Type B pancreatic cell (in vitro differentiated cells): ENCODE measurements around the gene ADIPOR2. TPM values are rescaled to one million over a fixed set of nuclear protein-coding genes. Genes with fewer than 3 reads are reported as not detected.

Experiments used
- DNase-seq: peaks from one replicate; pipeline ENCODE4 v3.0.0; 2021; ENCODE audit warnings: mixed read lengths; ENCODE audit not compliant: unreplicated experiment; ENCODE audit errors: extremely low spot score
- H3K27ac Mint-ChIP-seq: 2 replicates; pipeline ENCODE4 v1.8.0; 2021; ENCODE audit warnings: mild to moderate bottlenecking, mixed read lengths
- H3K27me3 Mint-ChIP-seq: 2 replicates; pipeline ENCODE4 v1.8.0; 2021; ENCODE audit warnings: mixed read lengths
- H3K36me3 Mint-ChIP-seq: 2 replicates; pipeline ENCODE4 v1.8.0; 2021; ENCODE audit warnings: mixed read lengths
- H3K4me1 Mint-ChIP-seq: one replicate; pipeline ENCODE4 v1.8.0; 2021; ENCODE audit warnings: mixed read lengths; ENCODE audit not compliant: unreplicated experiment
- H3K4me3 Mint-ChIP-seq: 2 replicates; pipeline ENCODE4 v1.8.0; 2021; ENCODE audit warnings: mild to moderate bottlenecking, mixed read lengths
- H3K9me3 Mint-ChIP-seq: 2 replicates; pipeline ENCODE4 v1.8.0; 2021; ENCODE audit warnings: mixed read lengths
- total RNA-seq: library from RNA; stranded (reverse); gene quantifications from 2 replicates; pipeline ENCODE4 v1.2.1, GENCODE V29; 2021; ENCODE audit warnings: low replicate concordance
- TF ChIP-seq, protein P1 (sequence below): fragments of 200-600 bp; sonication (generic); conservative IDR thresholded peaks from 2 replicates; pipeline ENCODE4 v1.5.0; 2021; ENCODE audit warnings: antibody characterized with exemption, mild to moderate bottlenecking

Gene ADIPOR2
- total RNA-seq, 1 donor from 2014 or later, result 49.2 TPM

DNA sequence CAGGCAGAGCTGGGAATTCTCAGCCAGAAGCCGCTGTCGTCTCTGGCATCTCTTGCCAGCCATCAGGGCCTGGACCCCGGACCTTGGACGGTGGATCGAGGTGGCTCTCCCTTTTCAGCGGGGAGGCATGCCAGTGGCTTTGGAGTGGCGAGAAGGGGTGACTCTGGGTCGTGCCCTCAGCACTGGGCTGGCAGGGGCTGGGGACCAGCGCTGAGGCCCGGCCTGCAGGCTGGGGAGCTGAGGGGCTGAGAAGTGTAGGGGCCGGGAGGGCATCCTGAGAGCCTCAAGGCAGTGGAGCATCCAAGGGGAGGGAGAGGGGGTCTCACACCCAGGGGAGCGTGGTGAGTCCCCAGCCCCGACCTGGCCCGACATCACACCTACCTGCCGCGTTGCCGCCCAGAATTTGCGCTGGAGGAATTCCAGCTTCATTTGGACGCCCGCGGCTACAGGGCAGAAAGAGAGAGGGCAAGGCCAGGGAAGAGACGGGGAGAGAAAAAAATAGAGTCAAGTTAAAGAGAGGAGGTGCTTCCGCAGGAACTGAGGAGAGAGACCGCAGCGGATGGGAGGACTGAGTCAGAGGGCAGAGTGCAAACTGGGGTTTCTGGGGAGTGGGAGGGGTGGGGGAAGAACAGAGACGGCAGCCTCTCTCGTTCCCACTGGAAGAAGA, 120.5 kb downstream of the ADIPOR2 start:
- H3K27me3 Mint-ChIP-seq, result peaks cover 35% of the 10 kb centered on the region
- H3K27ac Mint-ChIP-seq, result no peak overlapping the region

DNA sequence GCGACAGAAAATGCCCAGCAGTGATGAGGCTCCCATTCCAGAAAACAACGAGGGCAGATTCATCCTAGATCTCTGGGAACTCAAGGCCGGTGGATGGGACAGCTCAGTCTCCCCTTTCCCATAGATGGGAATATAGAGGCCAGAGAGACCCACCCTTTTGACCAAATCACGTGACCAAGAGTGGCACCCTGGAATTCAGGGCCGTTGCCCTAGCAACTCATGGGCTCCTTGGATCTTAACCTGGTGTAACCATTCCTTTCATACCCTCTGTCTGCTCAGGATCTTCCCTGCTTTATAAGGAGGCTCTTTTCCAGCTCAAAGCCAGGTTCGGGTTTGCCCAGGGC, 121.0 kb downstream of the ADIPOR2 start:
- H3K4me3 Mint-ChIP-seq, result no peak overlapping the region
- TF ChIP-seq, protein P1, sequence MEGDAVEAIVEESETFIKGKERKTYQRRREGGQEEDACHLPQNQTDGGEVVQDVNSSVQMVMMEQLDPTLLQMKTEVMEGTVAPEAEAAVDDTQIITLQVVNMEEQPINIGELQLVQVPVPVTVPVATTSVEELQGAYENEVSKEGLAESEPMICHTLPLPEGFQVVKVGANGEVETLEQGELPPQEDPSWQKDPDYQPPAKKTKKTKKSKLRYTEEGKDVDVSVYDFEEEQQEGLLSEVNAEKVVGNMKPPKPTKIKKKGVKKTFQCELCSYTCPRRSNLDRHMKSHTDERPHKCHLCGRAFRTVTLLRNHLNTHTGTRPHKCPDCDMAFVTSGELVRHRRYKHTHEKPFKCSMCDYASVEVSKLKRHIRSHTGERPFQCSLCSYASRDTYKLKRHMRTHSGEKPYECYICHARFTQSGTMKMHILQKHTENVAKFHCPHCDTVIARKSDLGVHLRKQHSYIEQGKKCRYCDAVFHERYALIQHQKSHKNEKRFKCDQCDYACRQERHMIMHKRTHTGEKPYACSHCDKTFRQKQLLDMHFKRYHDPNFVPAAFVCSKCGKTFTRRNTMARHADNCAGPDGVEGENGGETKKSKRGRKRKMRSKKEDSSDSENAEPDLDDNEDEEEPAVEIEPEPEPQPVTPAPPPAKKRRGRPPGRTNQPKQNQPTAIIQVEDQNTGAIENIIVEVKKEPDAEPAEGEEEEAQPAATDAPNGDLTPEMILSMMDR, result no peak
- DNase-seq, result no peak
- H3K4me1 Mint-ChIP-seq, result peaks cover 4% of the 10 kb centered on the region
- H3K27ac Mint-ChIP-seq, result no peak overlapping the region
- H3K36me3 Mint-ChIP-seq, result no peaks in the 10 kb centered on the region
- peaks cover 38% of the 10 kb centered on the region for H3K27me3 Mint-ChIP-seq
- H3K9me3 Mint-ChIP-seq, result no peaks in the 10 kb centered on the region

More for the DNA sequence above, 120.5 kb downstream of the ADIPOR2 start:
- no peaks in the 10 kb centered on the region for H3K9me3 Mint-ChIP-seq
- no peak for DNase-seq
- no peaks in the 10 kb centered on the region for H3K36me3 Mint-ChIP-seq
- peaks cover 4% of the 10 kb centered on the region for H3K4me1 Mint-ChIP-seq
- H3K4me3 Mint-ChIP-seq, result no peak overlapping the region
- TF ChIP-seq, protein P1, result no peak

DNA sequence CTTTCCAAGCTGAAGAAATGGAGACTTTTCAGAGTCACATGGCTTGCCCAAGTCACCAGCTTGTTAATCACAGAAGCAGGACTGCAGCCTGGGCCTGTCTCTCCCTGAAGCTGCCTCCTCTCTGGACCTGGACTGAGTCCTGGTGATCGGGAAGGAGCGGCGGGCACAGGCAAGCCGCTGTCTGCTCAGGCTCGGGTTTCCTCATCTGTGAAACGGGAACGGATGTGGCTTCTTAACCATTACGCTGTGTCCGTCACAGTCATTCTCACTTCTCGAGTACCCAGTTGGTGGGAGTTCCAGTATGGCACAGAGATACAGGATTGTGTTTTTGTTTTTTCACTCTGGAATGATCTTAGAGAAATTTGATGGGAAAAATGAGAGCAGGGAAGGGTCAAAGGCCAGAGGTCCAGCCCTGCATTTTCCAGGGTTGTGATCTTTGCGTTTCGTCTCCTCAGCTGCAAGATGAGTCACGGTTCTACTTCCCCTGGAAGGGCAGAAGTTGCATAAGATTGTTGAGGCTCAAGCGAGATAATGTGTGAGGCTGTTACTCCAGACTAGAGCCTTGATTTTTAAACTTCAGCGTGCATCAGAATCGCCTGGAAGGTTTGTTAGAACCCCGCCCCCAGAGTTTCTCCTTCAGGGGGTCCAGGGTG, 121.9 kb downstream of the ADIPOR2 start:
- TF ChIP-seq, protein P1, result no peak
- H3K4me3 Mint-ChIP-seq, result no peak overlapping the region
- peaks cover 43% of the 10 kb centered on the region for H3K27me3 Mint-ChIP-seq
- no peaks in the 10 kb centered on the region for H3K9me3 Mint-ChIP-seq
- H3K36me3 Mint-ChIP-seq, result no peaks in the 10 kb centered on the region
- no peak overlapping the region for H3K27ac Mint-ChIP-seq
- no peak for DNase-seq
- H3K4me1 Mint-ChIP-seq, result peaks cover 4% of the 10 kb centered on the region

DNA sequence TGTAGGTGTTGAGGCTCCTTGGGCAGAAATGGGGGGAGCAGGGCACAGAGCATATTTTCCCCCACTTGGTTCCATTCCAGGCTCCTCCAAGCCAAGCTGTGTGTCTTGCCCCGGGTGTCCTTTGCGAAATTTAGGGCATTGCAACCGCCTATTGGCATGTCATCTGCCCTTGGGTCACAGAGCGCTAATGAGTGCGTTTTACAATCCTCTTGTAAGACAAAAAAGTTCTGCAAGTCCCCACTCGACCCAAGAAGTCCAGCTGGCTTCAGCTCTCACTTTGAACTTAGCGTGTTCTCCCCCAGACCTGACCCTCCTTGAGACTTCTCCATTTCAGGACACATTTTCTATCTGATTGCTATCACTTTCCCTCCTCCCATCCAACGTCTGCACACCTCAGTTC, 123.4 kb downstream of the ADIPOR2 start:
- Mint-ChIP-seq H3K27ac (no peak overlapping the region), H3K4me1 (peaks cover 4% of the 10 kb centered on the region), H3K9me3 (no peaks in the 10 kb centered on the region), H3K36me3 (no peaks in the 10 kb centered on the region), H3K27me3 (peaks cover 48% of the 10 kb centered on the region), H3K4me3 (no peak overlapping the region)
- DNase-seq, result no peak
- TF ChIP-seq, protein P1, result no peak

DNA sequence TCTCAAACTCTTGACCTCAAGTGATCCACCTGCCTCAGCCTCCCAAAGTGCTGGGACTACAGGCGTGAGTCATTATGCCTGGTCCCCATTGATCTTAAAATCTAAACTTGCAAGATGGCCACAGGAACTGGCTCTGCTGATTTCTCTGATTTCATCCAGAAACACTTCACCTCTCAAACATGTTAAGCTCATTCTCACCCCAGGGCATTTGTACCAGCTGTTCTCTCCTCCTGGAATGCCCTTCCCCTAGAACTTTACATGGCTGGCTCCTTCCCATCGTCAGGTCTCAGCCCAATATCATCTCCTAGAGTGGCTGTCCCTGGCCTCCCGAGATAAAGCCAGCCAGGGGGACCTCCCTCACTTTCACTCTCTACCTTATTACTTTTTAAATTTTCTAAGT, 124.2 kb downstream of the ADIPOR2 start:
- Mint-ChIP-seq H3K9me3 (no peaks in the 10 kb centered on the region), H3K27ac (no peak overlapping the region), H3K4me1 (peaks cover under 1% of the 10 kb centered on the region), H3K27me3 (peaks cover 56% of the 10 kb centered on the region), H3K4me3 (no peak overlapping the region), H3K36me3 (no peaks in the 10 kb centered on the region)
- DNase-seq, result no peak
- TF ChIP-seq, protein P1, result no peak
